ENCODE results near the gene RAPGEF6. TPM values are rescaled to one million over a fixed set of nuclear protein-coding genes. Genes with fewer than 3 reads are reported as not detected.

Gene RAPGEF6
- total and polyA plus RNA-seq, 9 of the 15 experiments (the other 6 are each of a cell fraction or from before 2014, with no cell fraction given): 2.7 to 23.4 (median 12.7) TPM

- TF ChIP-seq GMEB1 (CRISPR knock-in tag; IDR thresholded peaks at IDR 0.05): no peak
- TF ChIP-seq ARID1B (IDR thresholded peaks at IDR 0.05): peak; percentile 55
- peak; percentile 67; the same call in 1 of the 2 replicates for TF ChIP-seq CC2D1A (IDR thresholded peaks at IDR 0.05)
- TF ChIP-seq CBX3 (IDR thresholded peaks at IDR 0.05; ENCODE audit: borderline replicate concordance in 1 of 2, low read length in 2 of 2): peak in 1 of 2 experiments; percentile 64; a peak in 1 of 3 replicates
- peak; percentile 43; the same call in 1 of the 2 replicates for TF ChIP-seq POLR2AphosphoS5 (IDR thresholded peaks at IDR 0.05; ENCODE audit: control insufficient read depth, insufficient read depth, low read depth, low read length)
- TF ChIP-seq CXXC5 (CRISPR knock-in tag; IDR thresholded peaks at IDR 0.05): peak; percentile 41
- TF ChIP-seq NR2C2 (CRISPR knock-in tag; IDR thresholded peaks at IDR 0.05): no peak
- TF ChIP-seq NR2C2 (tag; IDR thresholded peaks at IDR 0.05): peak; percentile 23; the same call in 1 of the 2 replicates
- TF ChIP-seq RAD51 (IDR thresholded peaks at IDR 0.05; ENCODE audit: borderline replicate concordance, low read depth): no peak
- TF ChIP-seq MITF (IDR thresholded peaks at IDR 0.05): no peak
- 0 out of 2 replicates have a peak, but pooled peaks have one; percentile 5 for TF ChIP-seq NCOR1 (IDR thresholded peaks at IDR 0.05)
- TF ChIP-seq MEIS2 (IDR thresholded peaks at IDR 0.05; ENCODE audit: partially characterized antibody): peak; percentile 92
- TF ChIP-seq CTBP1 (IDR thresholded peaks at IDR 0.05; ENCODE audit: borderline replicate concordance): peak; percentile 93
- no peak for TF ChIP-seq KLF1 (tag; IDR thresholded peaks at IDR 0.05)
- TF ChIP-seq SFPQ (IDR thresholded peaks at IDR 0.05; ENCODE audit: low read depth, low read length): no peak
- TF ChIP-seq PHF8 (IDR thresholded peaks at IDR 0.05; ENCODE audit: borderline replicate concordance, low read length): no peak
- 0 out of 2 replicates have a peak, but pooled peaks have one; percentile 28 for TF ChIP-seq L3MBTL2 (IDR thresholded peaks at IDR 0.05)
- TF ChIP-seq FOXK2 (conservative IDR thresholded peaks at IDR 0.05 in 1 of 2, IDR thresholded peaks at IDR 0.05 in 1 of 2; ENCODE audit: low read depth in 2 of 2): peak; percentile 63 to 70
- TF ChIP-seq SLC30A9 (CRISPR knock-in tag; IDR thresholded peaks at IDR 0.05): no peak
- TF ChIP-seq BHLHE40 (IDR thresholded peaks at IDR 0.05; ENCODE audit: low read length): no peak
Observed at GRCh38 chr5:131382407-131383395, 252.3 kb downstream of the RAPGEF6 start (continued).

Data from K562 (cell line).